Measurements from ENCODE around the gene DGKD. TPM values are rescaled to one million over a fixed set of nuclear protein-coding genes. Genes with fewer than 3 reads are reported as not detected.
A peak's percentile ranks its signal among the peaks of the same experiment; 100 is the strongest.

The DGKD gene
- total and polyA plus RNA-seq, 2 donors (not counting 1 experiment from before 2014, with no cell fraction given) = 6.0 to 9.9 TPM

DNA sequence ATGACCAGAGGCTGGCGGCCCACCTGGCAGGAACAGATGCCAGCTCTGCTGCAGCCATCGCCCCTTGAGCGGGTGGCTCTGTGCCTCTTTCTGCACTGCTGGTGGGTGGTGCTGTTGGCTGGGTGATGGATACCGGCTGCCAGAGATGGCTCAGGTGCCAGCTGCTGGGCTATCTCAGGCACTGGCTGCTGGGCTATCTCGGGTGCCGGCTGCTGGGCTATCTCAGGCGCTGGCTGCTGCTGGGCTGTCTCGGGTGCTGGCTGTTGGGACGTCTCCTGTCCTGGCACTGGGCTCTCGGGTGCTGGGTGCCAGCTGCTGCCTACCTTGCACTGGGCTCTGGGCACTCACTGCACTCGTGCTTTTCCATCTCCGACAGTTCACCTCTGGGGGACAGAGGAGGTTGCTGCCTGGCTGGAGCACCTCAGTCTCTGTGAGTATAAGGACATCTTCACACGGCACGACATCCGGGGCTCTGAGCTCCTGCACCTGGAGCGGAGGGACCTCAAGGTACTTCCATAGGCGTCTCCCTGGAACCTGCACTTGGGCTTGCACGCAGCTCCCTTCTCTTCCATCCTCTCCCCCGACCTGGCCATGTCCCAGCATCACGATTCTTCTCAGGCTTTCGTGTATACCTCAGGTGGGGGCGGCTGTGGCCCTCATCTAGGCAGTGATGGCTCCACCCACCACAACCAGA is 113.9 kb downstream of the DGKD start:
- Histone ChIP-seq H4K20me1 (ENCODE audit: control insufficient read depth, extremely low read depth, insufficient read depth, low read length) (no peaks in the 10 kb centered on the region), H2AFZ (ENCODE audit: low read length) (no peak overlapping the region), H3K27ac (ENCODE audit: insufficient read depth, low read length) (no peak overlapping the region), H3K4me2 (ENCODE audit: extremely low read depth, insufficient read depth, low read length) (no peak overlapping the region), H3K79me2 (ENCODE audit: control insufficient read depth, insufficient read depth, low read length) (no peaks in the 10 kb centered on the region), H3K4me3 (replicated peaks in 1 of 4; ENCODE audit: control extremely low read depth in 1 of 4, insufficient read depth in 1 of 4, low read depth in 3 of 4, low read length in 4 of 4) (no peak overlapping the region), H3K27me3 (ENCODE audit: control insufficient read depth, insufficient read depth, low read length) (no peaks in the 10 kb centered on the region), H3K36me3 (ENCODE audit: control insufficient read depth, insufficient read depth, low read length) (peaks cover 10% of the 10 kb centered on the region), H3K9me3 (ENCODE audit: control insufficient read depth, insufficient read depth, low read depth, low read length) (no peaks in the 10 kb centered on the region), H3K9ac (ENCODE audit: insufficient read depth, low read length) (no peak overlapping the region), H3K4me1 (ENCODE audit: control insufficient read depth, extremely low read depth, insufficient read depth, low read length) (peaks cover 3% of the 10 kb centered on the region)
- TF ChIP-seq CTCF (conservative IDR thresholded peaks at IDR 0.05 in 1 of 2, IDR thresholded peaks at IDR 0.05 in 1 of 2; ENCODE audit: low read depth in 1 of 2, low read length in 2 of 2) (no peak), EZH2 (IDR thresholded peaks at IDR 0.05; ENCODE audit: low read length, missing control alignments) (no peak)
- DNase-seq (ENCODE audit: low read depth in 2 of 2) = no peak

DNA sequence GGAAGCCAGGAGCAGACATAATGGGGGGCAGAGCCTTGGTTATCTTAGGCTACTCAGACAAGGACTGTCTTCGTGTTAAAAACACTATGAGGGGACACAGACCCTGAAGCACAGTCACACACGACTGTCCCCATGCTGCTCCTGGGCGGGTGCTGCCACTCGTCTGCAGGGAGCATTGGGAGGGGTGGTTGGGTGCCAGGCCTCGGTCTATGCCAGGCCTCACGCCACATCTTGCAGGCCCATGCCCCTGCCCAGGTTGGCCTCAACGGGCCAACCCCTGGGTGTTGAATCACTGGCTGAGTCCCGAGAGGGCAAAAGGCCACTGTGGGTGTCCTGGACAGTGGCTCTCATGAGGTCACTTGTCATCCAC is 114.4 kb downstream of the DGKD start:
- H3K9ac ChIP-seq (ENCODE audit: insufficient read depth, low read length) = no peak overlapping the region
- H3K4me1 ChIP-seq (ENCODE audit: control insufficient read depth, extremely low read depth, insufficient read depth, low read length) = peaks cover 3% of the 10 kb centered on the region
- no peaks in the 10 kb centered on the region for H4K20me1 ChIP-seq (ENCODE audit: control insufficient read depth, extremely low read depth, insufficient read depth, low read length)
- H3K79me2 ChIP-seq (ENCODE audit: control insufficient read depth, insufficient read depth, low read length) = no peaks in the 10 kb centered on the region
- TF ChIP-seq CTCF (conservative IDR thresholded peaks at IDR 0.05 in 1 of 2, IDR thresholded peaks at IDR 0.05 in 1 of 2; ENCODE audit: low read depth in 1 of 2, low read length in 2 of 2) (no peak), EZH2 (IDR thresholded peaks at IDR 0.05; ENCODE audit: low read length, missing control alignments) (no peak)
- H3K27me3 ChIP-seq (ENCODE audit: control insufficient read depth, insufficient read depth, low read length) = no peaks in the 10 kb centered on the region
- H3K27ac ChIP-seq (ENCODE audit: insufficient read depth, low read length) = no peak overlapping the region
- H2AFZ ChIP-seq (ENCODE audit: low read length) = no peak overlapping the region
- no peak overlapping the region for H3K4me2 ChIP-seq (ENCODE audit: extremely low read depth, insufficient read depth, low read length)
- no peak overlapping the region for H3K4me3 ChIP-seq (replicated peaks in 1 of 4; ENCODE audit: control extremely low read depth in 1 of 4, insufficient read depth in 1 of 4, low read depth in 3 of 4, low read length in 4 of 4)
- DNase-seq (ENCODE audit: low read depth in 2 of 2) = no peak
- H3K9me3 ChIP-seq (ENCODE audit: control insufficient read depth, insufficient read depth, low read depth, low read length) = no peaks in the 10 kb centered on the region
- peaks cover 8% of the 10 kb centered on the region for H3K36me3 ChIP-seq (ENCODE audit: control insufficient read depth, insufficient read depth, low read length)

DNA sequence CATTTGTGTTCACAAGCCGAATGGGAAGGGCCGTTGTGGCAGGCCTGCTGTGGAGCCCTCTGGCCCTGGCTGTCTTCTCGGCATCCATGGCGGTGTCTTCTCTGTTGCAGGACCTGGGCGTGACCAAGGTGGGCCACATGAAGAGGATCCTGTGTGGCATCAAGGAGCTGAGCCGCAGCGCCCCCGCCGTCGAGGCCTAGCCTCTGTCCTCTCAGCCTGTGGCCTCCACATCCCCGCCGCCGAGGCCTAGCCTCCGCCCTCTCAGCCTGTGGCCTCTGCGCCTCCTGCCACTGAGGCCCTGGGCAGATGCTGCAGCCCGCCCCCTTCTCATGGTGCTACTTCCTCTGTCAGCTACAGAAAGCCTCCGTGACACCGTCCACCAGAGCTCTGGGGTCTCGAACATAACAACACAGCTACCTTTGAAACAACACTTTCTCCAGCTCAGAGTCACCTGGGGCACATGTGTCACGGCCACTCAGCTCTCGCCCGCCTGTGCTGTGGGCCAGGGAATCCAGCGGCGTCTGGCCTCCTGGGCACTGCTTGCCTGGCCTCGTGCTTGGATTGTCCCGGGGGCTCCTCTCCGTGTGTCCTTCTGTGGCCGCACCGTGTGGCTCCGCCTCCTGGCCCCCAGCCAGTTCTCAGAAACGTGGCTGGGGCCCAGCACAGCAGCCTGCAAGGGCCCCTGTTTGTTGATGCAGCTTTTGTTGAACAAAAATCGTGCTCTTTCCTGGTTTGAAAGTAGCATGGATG is 115.1 kb downstream of the DGKD start:
- no peak for DNase-seq (ENCODE audit: low read depth in 2 of 2)

More for the DNA sequence above, 115.1 kb downstream of the DGKD start:
- Histone ChIP-seq H3K4me2 (ENCODE audit: extremely low read depth, insufficient read depth, low read length) (peak overlapping the region; percentile 35), H3K36me3 (ENCODE audit: control insufficient read depth, insufficient read depth, low read length) (peaks cover 11% of the 10 kb centered on the region), H3K79me2 (ENCODE audit: control insufficient read depth, insufficient read depth, low read length) (no peaks in the 10 kb centered on the region), H3K4me1 (ENCODE audit: control insufficient read depth, extremely low read depth, insufficient read depth, low read length) (peaks cover 3% of the 10 kb centered on the region), H3K27me3 (ENCODE audit: control insufficient read depth, insufficient read depth, low read length) (no peaks in the 10 kb centered on the region), H4K20me1 (ENCODE audit: control insufficient read depth, extremely low read depth, insufficient read depth, low read length) (no peaks in the 10 kb centered on the region), H3K4me3 (replicated peaks in 1 of 4; ENCODE audit: control extremely low read depth in 1 of 4, insufficient read depth in 1 of 4, low read depth in 3 of 4, low read length in 4 of 4) (no peak overlapping the region), H3K9me3 (ENCODE audit: control insufficient read depth, insufficient read depth, low read depth, low read length) (no peaks in the 10 kb centered on the region), H3K9ac (ENCODE audit: insufficient read depth, low read length) (no peak overlapping the region), H2AFZ (ENCODE audit: low read length) (no peak overlapping the region), H3K27ac (ENCODE audit: insufficient read depth, low read length) (peak overlapping the region; percentile 23)
- TF ChIP-seq CTCF (conservative IDR thresholded peaks at IDR 0.05 in 1 of 2, IDR thresholded peaks at IDR 0.05 in 1 of 2; ENCODE audit: low read depth in 1 of 2, low read length in 2 of 2) = no peak
- TF ChIP-seq EZH2 (IDR thresholded peaks at IDR 0.05; ENCODE audit: low read length, missing control alignments) = no peak

Data from fibroblast of lung (primary cell).